AG04450 (cell line): ENCODE measurements around the gene NPPB. TPM values are rescaled to one million over a fixed set of nuclear protein-coding genes. Genes with fewer than 3 reads are reported as not detected.
"Not testable (repeated sequence)": the region's sequence is repeated elsewhere in the genome, so short reads cannot be mapped to it uniquely, and the experiment has no call there.

Experiments used
- CTCF ChIA-PET: fragments of 300-600, 350-600 bp; formaldehyde crosslinking; extraction: SDS; loops from one replicate; lab custom pipeline; 2022; ENCODE audit warnings: antibody characterized with exemption, inconsistent platforms; lab: Charles Lee
- POLR2A ChIA-PET: fragments of 350-600 bp; formaldehyde crosslinking; extraction: SDS; loops from one replicate; lab custom pipeline; 2021; ENCODE audit warnings: antibody characterized with exemption, inconsistent platforms; lab: Yijun Ruan, JAX
- DNase-seq: peaks from one replicate; pipeline ENCODE4 v3.0.0-alpha.2; 2011; ENCODE audit warnings: low read depth, low spot score
- H3K27ac ChIP-seq: one replicate; pipeline ENCODE4 v1.5.1; 2012; ENCODE audit warnings: low read depth, low read length, control low read depth
- H3K27me3 ChIP-seq: one replicate; pipeline ENCODE4 v1.6.0; 2012; ENCODE audit warnings: low read length; ENCODE audit not compliant: control insufficient read depth, insufficient read depth
- H3K4me3 ChIP-seq: 2 replicates; pipeline ENCODE4 v1.5.1; 2011; ENCODE audit warnings: mild to moderate bottlenecking, low read depth, low read length, control low read depth
- H3K9me3 ChIP-seq: 2 replicates; pipeline ENCODE4 v1.5.1; 2012; ENCODE audit warnings: low read length; ENCODE audit not compliant: control insufficient read depth, insufficient read depth
- CTCF ChIP-seq: IDR thresholded peaks from 2 replicates; pipeline ENCODE4 v1.5.1; 2011; ENCODE audit warnings: low read depth, low read length, control low read depth, inconsistent platforms
- polyA plus RNA-seq: library from polyadenylated mRNA; depleted of rRNA; stranded (reverse); fragments of >200 nt; gene quantifications from 2 replicates; pipeline ENCODE4 v1.2.3, GENCODE V29; 2011

Gene NPPB
- polyA plus RNA-seq, 1 experiment: not detected

- POLR2A ChIA-PET: interaction anchor here (0.7 kb wide), 1 partner anchor 155 kb away, joined by 9 read pairs; no protein-coding TSS in a partner anchor
- no peak overlapping the region for H3K27ac ChIP-seq
- no peak for TF ChIP-seq CTCF
- CTCF ChIA-PET: no interaction called here
- no peak for DNase-seq
- no peaks in the 10 kb centered on the region for H3K9me3 ChIP-seq
- peaks cover 8% of the 10 kb centered on the region for H3K27me3 ChIP-seq
- H3K4me3 ChIP-seq: no peak overlapping the region
Measured at GRCh38 chr1:11904978-11905377, 46.2 kb upstream of the NPPB start.

GRCh38 chr1:11904156-11904555 lies 45.4 kb upstream of the NPPB start:
- H3K27me3 ChIP-seq, CTCF ChIA-PET, H3K9me3 ChIP-seq, DNase-seq, H3K4me3 ChIP-seq, H3K27ac ChIP-seq: not testable (repeated sequence)
- POLR2A ChIA-PET: interaction anchor here (0.6 kb wide), 1 partner anchor 83 kb away, joined by 5 read pairs; no protein-coding TSS in a partner anchor

GRCh38 chr1:11903210-11903609 lies 44.5 kb upstream of the NPPB start:
- ChIA-PET POLR2A (no interaction called here), CTCF (no interaction called here)
- no peak for DNase-seq
- no peak for TF ChIP-seq CTCF
- H3K4me3 ChIP-seq: no peak overlapping the region
- no peak overlapping the region for H3K27ac ChIP-seq
- H3K27me3 ChIP-seq: peaks cover 16% of the 10 kb centered on the region
- no peaks in the 10 kb centered on the region; the same call in 1 of the 2 replicates for H3K9me3 ChIP-seq

- peaks cover 22% of the 10 kb centered on the region for H3K27me3 ChIP-seq
- H3K4me3 ChIP-seq, DNase-seq, POLR2A ChIA-PET, H3K27ac ChIP-seq, H3K9me3 ChIP-seq, CTCF ChIA-PET: not testable (repeated sequence)
Measured at GRCh38 chr1:11901446-11901845, 42.7 kb upstream of the NPPB start.

- POLR2A ChIA-PET: interaction anchor here (1.2 kb wide), 1 partner anchor 9 kb away, joined by 6 read pairs; no protein-coding TSS in a partner anchor
- CTCF ChIA-PET: no interaction called here
- H3K27ac ChIP-seq: no peak overlapping the region
- DNase-seq: no peak
- no peak overlapping the region for H3K4me3 ChIP-seq
- no peaks in the 10 kb centered on the region; the same call in 1 of the 2 replicates for H3K9me3 ChIP-seq
- no peak for TF ChIP-seq CTCF
- peaks cover 25% of the 10 kb centered on the region for H3K27me3 ChIP-seq
Measured at GRCh38 chr1:11898831-11899467, 40.2 kb upstream of the NPPB start.

- CTCF ChIA-PET: interaction anchor here (0.8 kb wide), 1 partner anchor 217 kb away, joined by 3 read pairs; no protein-coding TSS in a partner anchor
- H3K27ac ChIP-seq: no peak overlapping the region
- no peak overlapping the region for H3K4me3 ChIP-seq
- H3K9me3 ChIP-seq: no peaks in the 10 kb centered on the region; the same call in 1 of the 2 replicates
- DNase-seq: no peak
- TF ChIP-seq CTCF: no peak
- POLR2A ChIA-PET: interaction anchor here (1.2 kb wide), 1 partner anchor 10 kb away, joined by 6 read pairs; no protein-coding TSS in a partner anchor
- H3K27me3 ChIP-seq: peaks cover 25% of the 10 kb centered on the region
Measured at GRCh38 chr1:11898086-11898785, 39.5 kb upstream of the NPPB start.

GRCh38 chr1:11894501-11894900 lies 35.8 kb upstream of the NPPB start:
- peaks cover 35% of the 10 kb centered on the region for H3K27me3 ChIP-seq
- H3K27ac ChIP-seq, POLR2A ChIA-PET, DNase-seq, H3K4me3 ChIP-seq, H3K9me3 ChIP-seq: not testable (repeated sequence)
- CTCF ChIA-PET: interaction anchor here (0.6 to 3.3 kb wide), 4 partner anchors 25 to 61 kb away, joined by 3 to 19 read pairs (median 4); no protein-coding TSS in a partner anchor
